AG09319 (cell line): ENCODE results near the gene JARID2.

Source experiments
- DNase-seq: peaks from one replicate; pipeline ENCODE4 v3.0.0-alpha.2; 2010; ENCODE audit warnings: low read depth; ENCODE audit errors: extremely low read depth
- CTCF ChIP-seq: IDR thresholded peaks from 2 replicates; pipeline ENCODE4 v1.5.1; 2011; ENCODE audit warnings: low read depth, mild to moderate bottlenecking, inconsistent platforms, low read length, moderate library complexity

Gene JARID2

GRCh38 chr6:15426901-15427300 lies 181.0 kb downstream of the JARID2 start:
- no peak for TF ChIP-seq CTCF
- no peak for DNase-seq

GRCh38 chr6:15427331-15428070 lies 181.6 kb downstream of the JARID2 start:
- no peak for TF ChIP-seq CTCF
- no peak for DNase-seq

- DNase-seq = no peak
- TF ChIP-seq CTCF = no peak
Measured at GRCh38 chr6:15429141-15430110, 183.6 kb downstream of the JARID2 start.

- TF ChIP-seq CTCF = no peak
- DNase-seq = peak; percentile 25
Measured at GRCh38 chr6:15430186-15430585, 184.3 kb downstream of the JARID2 start.

- no peak for TF ChIP-seq CTCF
- DNase-seq = peak; percentile 35
Measured at GRCh38 chr6:15430931-15431405, 185.1 kb downstream of the JARID2 start.

- DNase-seq = no peak
- TF ChIP-seq CTCF = no peak
Measured at GRCh38 chr6:15431762-15432483, 186.1 kb downstream of the JARID2 start.
